Measurements from ENCODE around the gene COQ8B. TPM values are rescaled to one million over a fixed set of nuclear protein-coding genes. Genes with fewer than 3 reads are reported as not detected.
"Not testable (repeated sequence)": the region's sequence is repeated elsewhere in the genome, so short reads cannot be mapped to it uniquely, and the experiment has no call there.

Gene COQ8B
- total and polyA plus RNA-seq, 4 donors = 20.5 to 79.8 (median 32.8) TPM

DNA sequence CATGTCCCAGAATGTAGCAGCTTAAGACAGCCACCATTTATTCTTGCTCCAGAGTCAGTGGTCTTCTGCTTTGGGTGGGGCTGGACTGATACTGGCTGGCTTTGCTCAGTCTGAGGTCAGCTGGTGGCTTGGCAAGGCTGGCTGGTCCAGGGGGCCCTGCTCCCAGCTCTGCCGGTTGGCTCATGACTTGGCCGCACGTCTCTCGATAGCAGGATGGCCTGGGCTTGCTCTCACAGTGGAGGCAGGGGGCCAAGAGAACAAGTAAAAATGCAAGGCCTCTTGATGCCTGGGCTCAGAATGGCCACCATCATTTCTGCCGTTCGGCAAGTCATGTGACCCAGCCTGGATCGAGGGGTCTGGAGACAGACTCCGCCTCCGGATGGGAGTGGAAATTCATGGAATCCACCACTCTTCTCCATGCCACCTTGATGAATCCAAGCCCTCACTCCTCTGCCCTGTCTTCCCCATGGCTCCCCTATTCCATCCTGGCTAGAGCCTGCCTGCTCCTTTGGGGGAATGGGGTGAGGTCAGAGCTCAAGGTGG lies 20.5 kb upstream of the COQ8B start:
- H3K9me3 ChIP-seq (ENCODE audit: control insufficient read depth, low read length) = no peaks in the 10 kb centered on the region
- no peak overlapping the region for H3K27ac ChIP-seq (ENCODE audit: low read depth in 1 of 2, low read length in 2 of 2)
- ATAC-seq (ENCODE audit: low FRiP score) (no peak), DNase-seq (no peak)
- no peak overlapping the region for H3K4me3 ChIP-seq (ENCODE audit: low read length in 2 of 2)
- no peaks in the 10 kb centered on the region for H3K4me1 ChIP-seq (ENCODE audit: control insufficient read depth in 1 of 2, insufficient read depth in 2 of 2, low read length in 2 of 2)
- no peaks in the 10 kb centered on the region for H3K27me3 ChIP-seq (ENCODE audit: control insufficient read depth in 1 of 2, insufficient read depth in 2 of 2, low read length in 1 of 2)
- WGBS, 2 donors = 84 to 85% methylated on average over 9 of the region's 9 CpGs
- peaks cover 0 to 16% of the 10 kb centered on the region in 2 donors for H3K36me3 ChIP-seq (ENCODE audit: control insufficient read depth in 1 of 2, insufficient read depth in 2 of 2, low read length in 1 of 2)
- intact Hi-C loops (cut with DNase I) = no loop called here

- no peaks in the 10 kb centered on the region for H3K4me1 ChIP-seq (ENCODE audit: control insufficient read depth in 1 of 2, insufficient read depth in 2 of 2, low read length in 2 of 2)
- no peak for DNase-seq
- 85 to 95% methylated on average over 9 of the region's 9 CpGs for WGBS, 2 donors
Measured at GRCh38 chr19:40736661-40737060, 20.0 kb upstream of the COQ8B start.

GRCh38 chr19:40735013-40735771 lies 18.5 kb upstream of the COQ8B start:
- H3K36me3 ChIP-seq (ENCODE audit: control insufficient read depth in 1 of 2, insufficient read depth in 2 of 2, low read length in 1 of 2) = peaks cover under 1 to 18% of the 10 kb centered on the region in 2 donors
- 89 to 90% methylated on average over 11 of the region's 11 CpGs for WGBS, 2 donors
- intact Hi-C loops (cut with DNase I) = no loop called here
- no peaks in the 10 kb centered on the region for H3K9me3 ChIP-seq (ENCODE audit: control insufficient read depth, low read length)
- no peak for DNase-seq
- H3K4me1 ChIP-seq (ENCODE audit: control insufficient read depth in 1 of 2, insufficient read depth in 2 of 2, low read length in 2 of 2) = no peaks in the 10 kb centered on the region
- no peaks in the 10 kb centered on the region for H3K27me3 ChIP-seq (ENCODE audit: control insufficient read depth in 1 of 2, insufficient read depth in 2 of 2, low read length in 1 of 2)
- no peak for ATAC-seq (ENCODE audit: low FRiP score)
- no peak overlapping the region for H3K27ac ChIP-seq (ENCODE audit: low read depth in 1 of 2, low read length in 2 of 2)
- no peak overlapping the region for H3K4me3 ChIP-seq (ENCODE audit: low read length in 2 of 2)

More at GRCh38 chr19:40736661-40737060, 20.0 kb upstream of the COQ8B start:
- Histone ChIP-seq H3K27me3 (ENCODE audit: control insufficient read depth in 1 of 2, insufficient read depth in 2 of 2, low read length in 1 of 2) (no peaks in the 10 kb centered on the region), H3K9me3 (ENCODE audit: control insufficient read depth, low read length) (no peaks in the 10 kb centered on the region), H3K27ac (ENCODE audit: low read depth in 1 of 2, low read length in 2 of 2) (no peak overlapping the region), H3K4me3 (ENCODE audit: low read length in 2 of 2) (no peak overlapping the region), H3K36me3 (ENCODE audit: control insufficient read depth in 1 of 2, insufficient read depth in 2 of 2, low read length in 1 of 2) (peaks cover 0 to 16% of the 10 kb centered on the region in 2 donors)
- intact Hi-C loops (cut with DNase I) = no loop called here
- ATAC-seq (ENCODE audit: low FRiP score) = no peak

GRCh38 chr19:40733149-40733548 lies 16.5 kb upstream of the COQ8B start:
- WGBS, 2 donors = 94 to 95% methylated on average over 13 of the region's 13 CpGs
- ATAC-seq (ENCODE audit: low FRiP score) = no peak

GRCh38 chr19:40732304-40732703 lies 15.6 kb upstream of the COQ8B start:
- peaks cover 2 to 11% of the 10 kb centered on the region in 2 donors for H3K36me3 ChIP-seq (ENCODE audit: control insufficient read depth in 1 of 2, insufficient read depth in 2 of 2, low read length in 1 of 2)
- 95 to 96% methylated on average over 16 of the region's 16 CpGs for WGBS, 2 donors
- ATAC-seq (ENCODE audit: low FRiP score); H3K27me3 ChIP-seq (ENCODE audit: control insufficient read depth in 1 of 2, insufficient read depth in 2 of 2, low read length in 1 of 2); intact Hi-C loops (cut with DNase I); DNase-seq; H3K4me1 ChIP-seq (ENCODE audit: control insufficient read depth in 1 of 2, insufficient read depth in 2 of 2, low read length in 2 of 2); H3K4me3 ChIP-seq (ENCODE audit: low read length in 2 of 2); H3K9me3 ChIP-seq (ENCODE audit: control insufficient read depth, low read length); H3K27ac ChIP-seq (ENCODE audit: low read depth in 1 of 2, low read length in 2 of 2): not testable (repeated sequence)

More at GRCh38 chr19:40733149-40733548, 16.5 kb upstream of the COQ8B start:
- DNase-seq = no peak
- Histone ChIP-seq H3K4me1 (ENCODE audit: control insufficient read depth in 1 of 2, insufficient read depth in 2 of 2, low read length in 2 of 2) (no peaks in the 10 kb centered on the region), H3K27me3 (ENCODE audit: control insufficient read depth in 1 of 2, insufficient read depth in 2 of 2, low read length in 1 of 2) (no peaks in the 10 kb centered on the region), H3K27ac (ENCODE audit: low read depth in 1 of 2, low read length in 2 of 2) (no peak overlapping the region), H3K36me3 (ENCODE audit: control insufficient read depth in 1 of 2, insufficient read depth in 2 of 2, low read length in 1 of 2) (peaks cover 2 to 13% of the 10 kb centered on the region in 2 donors), H3K9me3 (ENCODE audit: control insufficient read depth, low read length) (no peaks in the 10 kb centered on the region), H3K4me3 (ENCODE audit: low read length in 2 of 2) (no peak overlapping the region)
- intact Hi-C loops (cut with DNase I) = no loop called here

DNA sequence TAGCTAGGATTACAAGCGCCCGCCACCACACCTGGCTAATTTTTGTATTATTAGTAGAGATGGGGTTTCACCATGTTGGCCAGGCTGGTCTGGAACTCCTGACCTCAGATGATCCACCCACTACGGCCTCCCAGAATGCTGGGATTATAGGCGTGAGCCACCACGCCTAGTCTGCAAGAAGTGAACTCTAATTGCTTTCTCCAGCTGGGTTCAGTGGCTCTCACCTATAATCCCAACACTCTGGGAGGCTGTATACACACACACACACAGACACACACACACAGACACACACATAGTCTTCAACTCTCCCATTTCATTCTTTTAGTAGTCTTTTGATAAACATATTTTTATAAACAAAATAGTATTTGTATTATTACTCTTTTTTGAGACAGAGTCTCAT lies 13.4 kb upstream of the COQ8B start:
- H3K36me3 ChIP-seq (ENCODE audit: control insufficient read depth in 1 of 2, insufficient read depth in 2 of 2, low read length in 1 of 2); intact Hi-C loops (cut with DNase I): not testable (repeated sequence)

DNA sequence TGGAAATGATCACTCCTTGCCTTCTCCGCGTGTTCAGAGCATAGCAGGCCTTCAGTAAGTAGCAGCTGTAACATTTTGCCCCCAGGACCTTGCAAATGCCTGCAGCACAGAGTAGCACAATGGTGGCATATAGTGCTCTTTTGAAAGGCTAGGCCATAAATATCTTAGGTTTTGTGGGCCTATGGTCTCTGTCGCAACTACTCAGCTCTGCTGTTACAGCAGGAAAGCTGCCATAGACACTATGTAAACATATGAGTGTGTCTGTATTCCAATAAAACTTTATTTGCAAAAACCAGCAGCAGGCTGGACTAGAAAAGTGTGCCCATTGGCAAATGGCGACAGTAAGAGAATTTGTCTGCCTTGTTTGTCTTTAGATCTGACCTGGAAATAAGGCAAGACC lies 9.6 kb upstream of the COQ8B start:
- Histone ChIP-seq H3K36me3 (ENCODE audit: control insufficient read depth in 1 of 2, insufficient read depth in 2 of 2, low read length in 1 of 2) (peaks cover 2 to 4% of the 10 kb centered on the region in 2 donors), H3K4me1 (ENCODE audit: control insufficient read depth in 1 of 2, insufficient read depth in 2 of 2, low read length in 2 of 2) (no peaks in the 10 kb centered on the region), H3K27ac (ENCODE audit: low read depth in 1 of 2, low read length in 2 of 2) (no peak overlapping the region), H3K4me3 (ENCODE audit: low read length in 2 of 2) (no peak overlapping the region), H3K27me3 (ENCODE audit: control insufficient read depth in 1 of 2, insufficient read depth in 2 of 2, low read length in 1 of 2) (no peaks in the 10 kb centered on the region), H3K9me3 (ENCODE audit: control insufficient read depth, low read length) (no peaks in the 10 kb centered on the region)
- WGBS, 2 donors = 97 to 98% methylated on average over 4 of the region's 4 CpGs
- DNase-seq = no peak
- intact Hi-C loops (cut with DNase I) = no loop called here
- no peak for ATAC-seq (ENCODE audit: low FRiP score)

More for the DNA sequence above, 13.4 kb upstream of the COQ8B start:
- 91 to 94% methylated on average over 5 of the region's 5 CpGs for WGBS, 2 donors
- not testable (repeated sequence) for H3K27ac ChIP-seq (ENCODE audit: low read depth in 1 of 2, low read length in 2 of 2); H3K4me3 ChIP-seq (ENCODE audit: low read length in 2 of 2); H3K27me3 ChIP-seq (ENCODE audit: control insufficient read depth in 1 of 2, insufficient read depth in 2 of 2, low read length in 1 of 2); ATAC-seq (ENCODE audit: low FRiP score); DNase-seq; H3K9me3 ChIP-seq (ENCODE audit: control insufficient read depth, low read length); H3K4me1 ChIP-seq (ENCODE audit: control insufficient read depth in 1 of 2, insufficient read depth in 2 of 2, low read length in 2 of 2)

DNA sequence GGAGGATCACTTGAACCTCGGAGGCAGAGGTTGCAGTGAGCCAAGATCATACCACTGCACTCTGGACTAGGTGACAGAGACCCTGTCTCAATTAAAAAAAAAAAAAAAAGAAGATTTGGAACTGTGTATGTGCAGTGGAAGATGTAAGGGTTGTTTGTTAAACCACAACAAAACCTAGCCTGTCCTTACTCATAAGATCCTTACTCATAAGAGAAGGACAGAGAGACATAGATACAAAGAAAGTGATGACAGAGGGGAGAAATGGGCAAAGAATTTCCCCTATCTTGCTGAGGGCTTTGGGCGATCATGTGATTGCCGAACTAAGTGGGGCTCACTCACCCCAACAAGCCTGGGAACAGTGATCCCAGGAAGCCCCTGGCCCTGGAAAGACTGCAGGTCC lies 8.2 kb upstream of the COQ8B start:
- no peak for ATAC-seq (ENCODE audit: low FRiP score)
- no peak for DNase-seq
- H3K27ac ChIP-seq (ENCODE audit: low read depth in 1 of 2, low read length in 2 of 2) = no peak overlapping the region
- no peaks in the 10 kb centered on the region for H3K9me3 ChIP-seq (ENCODE audit: control insufficient read depth, low read length)
- H3K4me1 ChIP-seq (ENCODE audit: control insufficient read depth in 1 of 2, insufficient read depth in 2 of 2, low read length in 2 of 2) = no peaks in the 10 kb centered on the region
- 95 to 96% methylated on average over 3 of the region's 3 CpGs for WGBS, 2 donors
- intact Hi-C loops (cut with DNase I) = no loop called here
- no peaks in the 10 kb centered on the region for H3K27me3 ChIP-seq (ENCODE audit: control insufficient read depth in 1 of 2, insufficient read depth in 2 of 2, low read length in 1 of 2)
- peaks cover 0 to 2% of the 10 kb centered on the region in 2 donors for H3K36me3 ChIP-seq (ENCODE audit: control insufficient read depth in 1 of 2, insufficient read depth in 2 of 2, low read length in 1 of 2)
- H3K4me3 ChIP-seq (ENCODE audit: low read length in 2 of 2) = no peak overlapping the region

DNA sequence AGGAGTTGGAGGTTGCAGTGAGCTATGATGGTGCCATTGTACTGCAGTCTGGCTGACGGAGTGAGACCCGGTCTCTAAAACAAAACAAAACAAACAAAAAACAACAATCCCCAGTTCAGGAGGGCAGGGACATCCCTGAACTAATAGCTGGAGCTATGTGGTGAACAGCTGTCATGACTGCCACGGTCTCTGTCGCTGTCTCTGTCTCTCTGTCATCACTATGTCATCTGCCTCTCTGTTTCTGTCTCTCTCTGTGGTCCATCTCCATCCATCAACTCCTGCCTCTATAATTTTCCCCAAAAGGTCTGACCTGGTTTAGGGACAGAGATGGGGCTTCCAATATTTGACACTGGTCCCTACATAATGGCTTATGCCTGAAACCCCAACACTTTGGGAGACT lies 7.6 kb upstream of the COQ8B start:
- no peak for ATAC-seq (ENCODE audit: low FRiP score)
- H3K4me1 ChIP-seq (ENCODE audit: control insufficient read depth in 1 of 2, insufficient read depth in 2 of 2, low read length in 2 of 2) = no peaks in the 10 kb centered on the region
- 88 to 93% methylated on average over 4 of the region's 4 CpGs for WGBS, 2 donors

More for the DNA sequence above, 7.6 kb upstream of the COQ8B start:
- intact Hi-C loops (cut with DNase I) = no loop called here
- Histone ChIP-seq H3K27ac (ENCODE audit: low read depth in 1 of 2, low read length in 2 of 2) (no peak overlapping the region), H3K36me3 (ENCODE audit: control insufficient read depth in 1 of 2, insufficient read depth in 2 of 2, low read length in 1 of 2) (peaks cover 0 to 2% of the 10 kb centered on the region in 2 donors), H3K9me3 (ENCODE audit: control insufficient read depth, low read length) (no peaks in the 10 kb centered on the region), H3K27me3 (ENCODE audit: control insufficient read depth in 1 of 2, insufficient read depth in 2 of 2, low read length in 1 of 2) (no peaks in the 10 kb centered on the region), H3K4me3 (ENCODE audit: low read length in 2 of 2) (no peak overlapping the region)
- no peak for DNase-seq

Data from aorta (tissue), 5 donors.